GM21576 (cell line): ENCODE measurements around the gene KRT7.

Experiments used
- ATAC-seq: cut with Tn5 transposase; IDR thresholded peaks from one replicate; pipeline ENCODE4 v1.9.1; 2021; ENCODE audit warnings: mild to moderate bottlenecking, moderate library complexity; ENCODE audit not compliant: unreplicated experiment

The KRT7 gene

DNA sequence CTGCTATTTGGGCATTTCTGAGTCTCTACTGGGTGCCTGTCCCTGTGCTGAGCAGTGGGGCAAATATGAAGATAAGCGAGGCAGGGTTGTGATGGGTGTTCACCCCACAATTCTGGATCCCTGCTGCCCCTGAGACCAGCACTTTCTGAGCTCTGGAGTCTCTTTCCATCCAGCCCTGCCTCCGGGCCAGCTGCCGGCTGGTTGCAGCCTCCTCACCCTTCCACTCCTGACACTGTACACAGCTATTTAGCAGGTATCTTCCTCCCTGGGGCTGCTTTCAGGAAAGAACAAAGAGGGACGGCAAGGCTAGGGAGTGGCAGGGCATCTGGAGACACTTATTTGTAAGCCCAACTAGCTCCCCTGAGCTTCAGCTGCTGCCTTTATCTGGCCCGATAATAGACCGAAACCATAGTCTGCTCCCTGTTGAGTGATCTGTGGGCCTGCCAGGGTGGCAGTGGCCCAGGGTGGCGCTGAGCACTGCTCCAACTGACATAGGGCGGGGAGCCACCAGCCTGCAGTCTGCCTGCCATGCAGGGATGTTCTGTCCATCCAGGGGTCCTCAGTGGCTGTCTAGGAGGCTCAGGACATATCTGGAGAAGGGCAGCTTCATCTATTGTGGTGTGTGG, 33.6 kb upstream of the KRT7 start:
- no peak for ATAC-seq

- ATAC-seq = no peak
Measured at GRCh38 chr12:52200086-52200780, 32.8 kb upstream of the KRT7 start.

GRCh38 chr12:52200781-52201450, 32.1 kb upstream of the KRT7 start:
- ATAC-seq = no peak

- no peak for ATAC-seq
Measured at GRCh38 chr12:52201451-52201839, 31.6 kb upstream of the KRT7 start.

DNA sequence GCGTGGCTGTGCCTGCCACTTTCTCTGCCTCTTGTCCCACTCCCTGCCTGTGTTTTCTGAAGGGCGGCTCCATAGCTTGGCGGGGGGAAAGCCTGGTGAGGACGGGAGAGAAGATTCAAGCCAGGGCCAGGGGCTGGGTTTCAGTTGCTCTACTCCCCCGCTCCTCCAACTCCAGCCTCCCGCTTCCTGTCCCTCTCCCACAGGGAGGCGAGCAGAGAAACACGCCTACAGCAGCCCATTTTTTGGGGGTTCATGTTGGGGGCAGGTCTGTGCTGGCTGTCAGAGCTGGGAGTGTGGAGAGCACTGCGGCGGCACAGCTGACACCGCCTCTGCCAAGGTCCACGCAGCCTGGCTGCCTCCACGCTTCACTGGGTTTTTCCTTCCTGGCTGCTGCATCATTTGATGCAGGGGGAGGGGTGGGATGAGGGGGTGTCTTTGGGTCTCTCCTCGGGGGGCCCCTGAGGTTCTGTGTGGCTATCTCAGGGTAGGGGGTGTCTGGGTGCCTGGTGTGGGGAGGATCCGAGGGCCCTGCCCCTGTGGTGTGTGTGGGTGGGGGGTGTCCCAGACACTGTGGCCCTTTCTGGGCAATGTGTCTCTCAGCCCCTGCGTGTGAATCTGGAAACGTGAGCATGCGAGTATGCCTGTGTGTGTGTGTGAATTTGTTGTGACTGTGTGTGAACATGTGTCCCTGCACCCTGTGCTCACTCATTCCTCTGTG, 30.5 kb upstream of the KRT7 start:
- ATAC-seq = no peak

GRCh38 chr12:52203079-52203921, 29.7 kb upstream of the KRT7 start:
- ATAC-seq = no peak

DNA sequence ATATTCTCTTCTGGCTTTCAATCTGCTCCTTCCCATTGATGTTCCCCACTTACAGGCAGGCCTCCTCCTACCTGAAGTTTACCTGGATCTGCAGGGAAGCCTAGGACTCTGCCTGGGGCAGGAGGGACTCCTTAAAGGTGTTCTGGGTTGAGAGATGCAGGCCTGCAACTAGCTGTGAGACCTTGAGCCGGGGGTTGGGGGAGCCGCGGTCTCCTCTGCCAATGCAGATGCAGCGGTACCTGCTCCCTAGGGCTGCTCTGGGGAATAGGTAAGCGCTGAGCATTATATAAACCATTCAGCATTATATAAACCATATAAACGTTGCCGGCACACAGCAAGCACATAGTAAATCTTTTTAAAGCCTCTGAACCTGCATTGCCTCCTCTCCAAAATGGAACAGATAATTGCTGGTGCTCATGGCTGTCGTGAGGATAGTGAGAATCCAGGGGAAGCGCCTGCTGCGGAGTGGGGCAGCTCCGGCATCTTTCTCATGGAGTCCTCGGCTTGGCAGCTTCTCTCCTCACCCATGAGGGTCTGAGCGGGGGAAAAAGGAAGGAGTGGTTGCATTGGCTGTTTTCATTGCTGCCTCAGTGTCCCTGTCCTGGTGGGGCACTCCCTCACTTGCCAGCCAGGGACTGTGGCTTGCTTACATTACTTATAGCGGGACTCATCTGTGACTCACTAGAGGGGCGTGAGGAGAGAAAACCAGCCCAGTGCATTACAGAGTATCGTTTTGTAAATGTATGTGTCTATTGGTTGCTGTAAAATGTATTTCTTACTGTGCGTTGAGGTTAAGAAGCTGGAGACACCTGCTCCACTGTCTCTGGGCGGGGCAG, 28.7 kb upstream of the KRT7 start:
- no peak for ATAC-seq

DNA sequence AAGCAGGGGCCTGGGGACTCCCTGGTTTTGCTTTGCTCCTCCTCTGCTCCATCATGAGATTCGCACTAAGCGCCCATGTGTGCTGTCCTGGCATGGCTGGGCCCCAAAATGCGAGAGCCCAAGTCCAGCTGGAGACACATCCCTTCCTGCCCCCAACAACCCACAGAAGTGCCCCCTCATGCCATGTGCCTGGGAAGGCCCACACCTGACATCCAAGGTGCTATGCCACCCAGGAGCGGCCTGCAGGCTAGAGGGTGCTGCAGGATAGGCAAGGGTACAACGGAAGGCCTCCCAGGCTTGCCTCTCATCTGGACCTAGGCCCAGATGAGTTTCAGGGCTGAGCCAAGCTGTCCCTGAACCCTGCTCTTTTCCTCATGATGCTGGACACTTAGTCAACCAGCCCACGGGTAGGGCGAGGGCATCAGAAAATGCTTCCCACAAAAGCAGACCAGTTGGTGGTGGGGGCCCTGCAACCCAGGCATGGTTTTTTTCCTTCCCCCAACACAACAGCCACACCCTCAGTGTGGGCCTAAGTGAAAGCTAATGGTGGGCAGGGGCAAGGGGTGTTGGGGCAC, 28.0 kb upstream of the KRT7 start:
- no peak for ATAC-seq

DNA sequence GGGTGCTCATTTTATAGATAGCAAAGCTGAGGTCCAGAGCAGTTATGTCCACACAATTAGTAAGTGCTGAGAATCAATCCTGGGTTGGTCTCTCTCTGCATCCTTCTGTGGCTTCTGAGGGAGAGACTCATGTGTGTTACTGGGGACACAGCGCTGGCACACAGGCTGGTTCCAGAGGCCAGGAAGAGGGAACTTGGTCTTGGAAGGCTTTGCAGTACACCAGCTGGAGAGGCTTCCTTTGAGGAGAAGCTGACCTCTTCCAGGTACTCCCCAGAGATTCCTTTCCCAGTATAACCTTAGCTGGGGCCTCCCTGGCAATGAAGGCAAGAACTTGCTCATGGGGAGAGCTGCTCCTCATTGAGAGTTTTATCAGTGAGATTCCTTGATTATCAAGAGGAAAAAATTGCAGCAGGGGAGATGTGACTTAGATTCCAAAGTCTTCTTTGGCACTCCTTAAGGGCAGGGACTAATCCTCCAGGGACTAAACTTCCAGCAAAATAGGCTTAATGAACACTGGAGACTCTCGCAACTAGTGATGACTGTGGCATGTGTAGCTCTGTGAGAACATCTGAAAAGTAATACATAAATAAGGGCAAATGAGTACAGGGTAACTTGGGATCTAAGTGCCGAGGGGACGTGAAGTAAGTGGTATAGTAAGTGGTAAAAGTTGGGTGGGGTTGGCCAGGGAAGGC, 27.3 kb upstream of the KRT7 start:
- ATAC-seq = no peak

GRCh38 chr12:52206304-52207040, 26.6 kb upstream of the KRT7 start:
- ATAC-seq = no peak

DNA sequence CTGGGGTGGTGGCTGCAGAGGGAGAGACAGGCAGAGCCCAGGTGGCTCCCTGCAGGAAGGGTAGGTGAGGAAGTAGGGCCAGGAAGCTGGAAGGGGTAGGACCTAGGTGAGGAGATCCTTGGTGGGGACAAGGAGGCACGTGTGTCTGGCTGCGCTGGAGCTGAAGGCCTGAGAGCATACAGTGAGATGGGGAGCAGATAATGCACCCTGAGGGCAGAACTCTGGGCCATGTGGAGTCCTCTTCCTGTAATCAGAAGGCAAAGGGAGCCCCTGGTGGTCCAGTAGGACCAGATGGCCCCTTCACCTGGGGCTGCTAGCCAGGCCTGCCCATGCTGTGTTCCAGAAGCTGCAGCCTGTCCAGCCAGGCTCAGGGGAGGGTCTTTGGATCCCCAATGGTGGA, 25.9 kb upstream of the KRT7 start:
- ATAC-seq = no peak

- ATAC-seq = no peak
Measured at GRCh38 chr12:52207895-52208294, 25.1 kb upstream of the KRT7 start.

DNA sequence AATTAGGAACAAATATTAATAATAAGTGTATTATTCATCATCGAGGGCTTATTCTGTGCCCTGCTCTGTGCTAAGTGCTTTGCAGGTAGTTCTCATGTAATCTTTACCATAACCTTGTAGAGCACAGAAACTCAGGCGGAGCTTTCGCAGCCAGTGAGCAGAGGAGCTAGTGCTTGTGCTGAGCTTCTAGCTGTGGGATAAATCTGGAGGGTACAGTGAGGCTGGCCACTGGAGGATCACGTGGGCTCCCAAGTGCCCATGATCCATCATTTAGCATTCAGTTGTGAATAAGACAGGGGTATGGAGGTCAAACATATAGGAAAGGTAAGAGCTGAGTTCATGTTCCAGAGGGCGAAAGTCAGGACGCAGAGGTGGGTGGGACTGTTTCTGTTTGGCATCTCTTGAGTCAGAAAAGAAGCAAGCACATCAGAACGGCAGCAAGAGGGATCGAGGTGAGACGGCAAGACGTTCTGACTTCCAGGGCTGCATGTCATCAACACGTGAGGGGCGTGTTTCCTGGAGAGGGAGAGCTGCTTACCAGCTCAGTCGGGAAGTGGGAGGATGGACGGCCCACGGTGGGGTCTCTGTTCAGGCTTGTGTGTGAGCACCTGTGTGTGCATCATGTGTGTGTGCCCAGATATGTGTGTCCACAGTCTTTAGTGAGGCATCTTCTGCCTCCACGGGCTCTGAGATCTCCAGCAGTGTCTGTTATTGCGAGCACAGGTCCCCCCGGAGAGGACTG, 24.4 kb upstream of the KRT7 start:
- no peak for ATAC-seq

- no peak for ATAC-seq
Measured at GRCh38 chr12:52209321-52209720, 23.7 kb upstream of the KRT7 start.

GRCh38 chr12:52210186-52210924, 22.7 kb upstream of the KRT7 start:
- no peak for ATAC-seq

- no peak for ATAC-seq
Measured at GRCh38 chr12:52210925-52211650, 22.0 kb upstream of the KRT7 start.
